Upper lobe of left lung (tissue), 6 donors: Measurements from ENCODE around the gene GPR141. TPM values are rescaled to one million over a fixed set of nuclear protein-coding genes. Genes with fewer than 3 reads are reported as not detected.

Experiments used
- ATAC-seq, 2 donors: fragments of 200-7000 bp; cut with Tn5 transposase; one replicate each; pipeline ENCODE4 v1.9.1; 2022; ENCODE audit warnings: mild to moderate bottlenecking in 2 of 2, moderate library complexity in 2 of 2; ENCODE audit not compliant: low FRiP score in 2 of 2
- DNase-seq, 2 donors: peaks; one replicate each; pipeline ENCODE4 v3.0.0-alpha.2; 2019 to 2020
- H3K27ac ChIP-seq, 4 donors: fragments of 200-600 bp; sonication (generic); one replicate each; pipeline ENCODE4 v1.5.1; 2016 to 2019
- H3K27me3 ChIP-seq, 4 donors: fragments of 200-600 bp; sonication (generic); one replicate each; pipeline ENCODE4 v1.5.1; 2017 to 2019
- H3K36me3 ChIP-seq, 4 donors: fragments of 200-600 bp; sonication (generic); one replicate each; pipeline ENCODE4 v1.5.1; 2016 to 2019
- H3K4me1 ChIP-seq, 4 donors: fragments of 200-600 bp; sonication (generic); one replicate each; pipeline ENCODE4 v1.5.1; 2018 to 2019
- H3K4me3 ChIP-seq, 4 donors: fragments of 200-600 bp; sonication (generic); one replicate each; pipeline ENCODE4 v1.5.1; 2017 to 2019; ENCODE audit warnings: mild to moderate bottlenecking in 2 of 4, moderate library complexity in 1 of 4
- H3K9me3 ChIP-seq, 4 donors: fragments of 200-600 bp; sonication (generic); one replicate each; pipeline ENCODE4 v1.5.1; 2018 to 2019
- CTCF ChIP-seq, 6 experiments: fragments of 450-650 bp in 4 of 6; fragments of 200-600 bp in 2 of 6; sonication (generic) in 2 of 6; IDR thresholded peaks; one replicate each; pipeline ENCODE4 v1.5.1; 2016 to 2019; ENCODE audit warnings: antibody characterized with exemption in 6 of 6
- EP300 ChIP-seq, 4 donors: sonication (generic); formaldehyde crosslinking; IDR thresholded peaks; one replicate each; pipeline ENCODE4 v1.5.1; 2017; ENCODE audit warnings: antibody characterized with exemption in 4 of 4, control low read depth in 2 of 4
- POLR2A ChIP-seq, 4 donors: fragments of 450-650 bp; IDR thresholded peaks; one replicate each; pipeline ENCODE4 v1.5.1; 2016 to 2017; ENCODE audit warnings: antibody characterized with exemption in 4 of 4, mild to moderate bottlenecking in 2 of 4
- POLR2AphosphoS5 ChIP-seq, 2 donors: sonication (generic); formaldehyde crosslinking; IDR thresholded peaks; one replicate each; pipeline ENCODE4 v1.5.1; 2017; ENCODE audit warnings: antibody characterized with exemption in 2 of 2
- WGBS, 2 donors: methylation state at CpG; one replicate each; pipeline ENCODE4 v1.1.5; 2017 to 2018; 5-methylcytosine and 5-hydroxymethylcytosine counted together
- total RNA-seq, 6 donors: library from RNA; depleted of rRNA in 4 of 6; stranded (reverse); fragments of >200 nt in 4 of 6; gene quantifications; one replicate each; pipeline versions ENCODE4 v1.1.0 to v1.2.1, GENCODE V29; 2016 to 2021
- donor health status: DM: no; HTN: no; CAD: no; lungs with moderate emphysema.
- donor health status: DM: no; HTN: yes; CAD: no; lungs with severe emphysema.

The GPR141 gene
- total RNA-seq, 6 donors from 2014 or later, result 1.4 to 4.4 (median 3.9) TPM; not detected in 1

GRCh38 chr7:37713613-37714012, 30.0 kb downstream of the GPR141 start:
- no peak for TF ChIP-seq POLR2AphosphoS5 (IDR thresholded peaks at IDR 0.05)
- no peak for TF ChIP-seq POLR2A (IDR thresholded peaks at IDR 0.05)
- TF ChIP-seq CTCF (IDR thresholded peaks at IDR 0.05), result no peak
- TF ChIP-seq EP300 (IDR thresholded peaks at IDR 0.05), result no peak
- Histone ChIP-seq H3K9me3 (no peaks in the 10 kb centered on the region), H3K27me3 (no peaks in the 10 kb centered on the region), H3K36me3 (no peaks in the 10 kb centered on the region), H3K4me1 (peaks cover 0 to 6% (median 0%) of the 10 kb centered on the region in 4 donors), H3K27ac (peak overlapping the region in 1 of 4 donors; percentile 23), H3K4me3 (no peak overlapping the region)
- ATAC-seq (no peak), DNase-seq (no peak)
- 58 to 62% methylated on average over 2 of the region's 2 CpGs for WGBS, 2 donors

GRCh38 chr7:37714606-37715005, 31.0 kb downstream of the GPR141 start:
- WGBS, 2 donors, result 30 to 33% methylated on average over 2 of the region's 2 CpGs
- Histone ChIP-seq H3K36me3 (no peaks in the 10 kb centered on the region), H3K4me3 (no peak overlapping the region), H3K9me3 (no peaks in the 10 kb centered on the region), H3K27ac (peak overlapping the region in 2 of 4 donors; percentile 53 to 75), H3K4me1 (peaks cover 0 to 6% (median 0%) of the 10 kb centered on the region in 4 donors), H3K27me3 (no peaks in the 10 kb centered on the region)
- TF ChIP-seq EP300 (IDR thresholded peaks at IDR 0.05) (no peak), POLR2AphosphoS5 (IDR thresholded peaks at IDR 0.05) (peak in 1 of 2 donors; percentile 24)
- ATAC-seq, result no peak
- no peak for DNase-seq

GRCh38 chr7:37718585-37718984, 35.0 kb downstream of the GPR141 start:
- no peak for TF ChIP-seq EP300 (IDR thresholded peaks at IDR 0.05)
- TF ChIP-seq POLR2A (IDR thresholded peaks at IDR 0.05), result no peak
- no peak for TF ChIP-seq POLR2AphosphoS5 (IDR thresholded peaks at IDR 0.05)
- TF ChIP-seq CTCF (IDR thresholded peaks at IDR 0.05), result no peak
- WGBS, 2 donors, result 93 to 94% methylated on average over 2 of the region's 2 CpGs
- H3K9me3 ChIP-seq, result no peaks in the 10 kb centered on the region
- no peak overlapping the region for H3K4me3 ChIP-seq
- H3K27ac ChIP-seq, result no peak overlapping the region
- H3K27me3 ChIP-seq, result no peaks in the 10 kb centered on the region
- no peak for ATAC-seq
- no peaks in the 10 kb centered on the region for H3K36me3 ChIP-seq
- DNase-seq, result no peak
- peaks cover 0 to 2% (median 0%) of the 10 kb centered on the region in 4 donors for H3K4me1 ChIP-seq

GRCh38 chr7:37719077-37719476, 35.5 kb downstream of the GPR141 start:
- Histone ChIP-seq H3K9me3 (no peaks in the 10 kb centered on the region), H3K27ac (no peak overlapping the region), H3K4me1 (peaks cover 0 to 2% (median 0%) of the 10 kb centered on the region in 4 donors), H3K4me3 (no peak overlapping the region), H3K36me3 (no peaks in the 10 kb centered on the region), H3K27me3 (no peaks in the 10 kb centered on the region)
- WGBS, 2 donors, result 95 to 96% methylated on average over 1 of the region's 1 CpG
- ATAC-seq, result no peak
- TF ChIP-seq EP300 (IDR thresholded peaks at IDR 0.05), result no peak
- TF ChIP-seq CTCF (IDR thresholded peaks at IDR 0.05), result no peak
- no peak for TF ChIP-seq POLR2A (IDR thresholded peaks at IDR 0.05)
- TF ChIP-seq POLR2AphosphoS5 (IDR thresholded peaks at IDR 0.05), result no peak
- DNase-seq, result no peak

GRCh38 chr7:37724732-37725131, 41.2 kb downstream of the GPR141 start:
- 77 to 83% methylated on average over 4 of the region's 4 CpGs for WGBS, 2 donors
- no peak overlapping the region for H3K27ac ChIP-seq
- TF ChIP-seq POLR2A (IDR thresholded peaks at IDR 0.05), result no peak
- TF ChIP-seq POLR2AphosphoS5 (IDR thresholded peaks at IDR 0.05), result no peak
- no peak for TF ChIP-seq CTCF (IDR thresholded peaks at IDR 0.05)
- TF ChIP-seq EP300 (IDR thresholded peaks at IDR 0.05), result no peak
- H3K4me1 ChIP-seq, result peaks cover 0 to 11% (median 4%) of the 10 kb centered on the region in 4 donors
- H3K27me3 ChIP-seq, result no peaks in the 10 kb centered on the region
- no peaks in the 10 kb centered on the region for H3K9me3 ChIP-seq
- no peak for DNase-seq
- no peak for ATAC-seq
- no peak overlapping the region for H3K4me3 ChIP-seq
- H3K36me3 ChIP-seq, result no peaks in the 10 kb centered on the region
